ENCODE data around the gene UROC1. TPM values are rescaled to one million over a fixed set of nuclear protein-coding genes. Genes with fewer than 3 reads are reported as not detected.

The UROC1 gene
- total RNA-seq, 1 donor from 2014 or later, result not detected

GRCh38 chr3:126533506-126533905 is 15.9 kb upstream of the UROC1 start:
- DNase-seq (ENCODE audit: extremely low read depth, low read depth, low spot score), result no peak

- DNase-seq (ENCODE audit: extremely low read depth, low read depth, low spot score), result no peak
Measured at GRCh38 chr3:126531051-126531330, 13.4 kb upstream of the UROC1 start.

GRCh38 chr3:126530171-126531050 is 12.8 kb upstream of the UROC1 start:
- DNase-seq (ENCODE audit: extremely low read depth, low read depth, low spot score), result no peak

GRCh38 chr3:126529585-126530170 is 12.1 kb upstream of the UROC1 start:
- no peak for DNase-seq (ENCODE audit: extremely low read depth, low read depth, low spot score)

GRCh38 chr3:126528800-126529541 is 11.4 kb upstream of the UROC1 start:
- DNase-seq (ENCODE audit: extremely low read depth, low read depth, low spot score), result no peak

GRCh38 chr3:126528419-126528799 is 10.8 kb upstream of the UROC1 start:
- DNase-seq (ENCODE audit: extremely low read depth, low read depth, low spot score), result no peak

GRCh38 chr3:126527455-126528211 is 10.1 kb upstream of the UROC1 start:
- DNase-seq (ENCODE audit: extremely low read depth, low read depth, low spot score), result no peak

GRCh38 chr3:126527006-126527405 is 9.4 kb upstream of the UROC1 start:
- DNase-seq (ENCODE audit: extremely low read depth, low read depth, low spot score), result no peak

- no peak for DNase-seq (ENCODE audit: extremely low read depth, low read depth, low spot score)
Measured at GRCh38 chr3:126526668-126527005, 9.1 kb upstream of the UROC1 start.

- DNase-seq (ENCODE audit: extremely low read depth, low read depth, low spot score), result no peak
Measured at GRCh38 chr3:126525853-126526667, 8.5 kb upstream of the UROC1 start.

GRCh38 chr3:126525091-126525852 is 7.7 kb upstream of the UROC1 start:
- DNase-seq (ENCODE audit: extremely low read depth, low read depth, low spot score), result no peak

GRCh38 chr3:126524429-126524988 is 6.9 kb upstream of the UROC1 start:
- no peak for DNase-seq (ENCODE audit: extremely low read depth, low read depth, low spot score)

GRCh38 chr3:126523745-126524428 is 6.3 kb upstream of the UROC1 start, which contains the start of gene CHST13:
CHST13 (plus strand) TSS chr3:126524155; CDS start chr3:126524333, 178 bp downstream.
- no peak for DNase-seq (ENCODE audit: extremely low read depth, low read depth, low spot score)

GRCh38 chr3:126522363-126522788 is 4.8 kb upstream of the UROC1 start:
- DNase-seq (ENCODE audit: extremely low read depth, low read depth, low spot score), result peak; percentile 5

- DNase-seq (ENCODE audit: extremely low read depth, low read depth, low spot score), result no peak
Measured at GRCh38 chr3:126521122-126521891, 3.7 kb upstream of the UROC1 start.

GRCh38 chr3:126519506-126520455 is 2.2 kb upstream of the UROC1 start:
- DNase-seq (ENCODE audit: extremely low read depth, low read depth, low spot score), result no peak

GRCh38 chr3:126518779-126519177 is 1.2 kb upstream of the UROC1 start:
- DNase-seq (ENCODE audit: extremely low read depth, low read depth, low spot score), result no peak

Measured in glomerular endothelial cell (primary cell).